ENCODE results near the gene BCAR3.

BCAR3 gene

GRCh38 chr1:93635614-93636543 lies 45.8 kb downstream of the BCAR3 start:
- DNase-seq, result no peak

GRCh38 chr1:93633313-93633712 lies 48.3 kb downstream of the BCAR3 start:
- DNase-seq, result no peak

- no peak for DNase-seq
Measured at GRCh38 chr1:93631626-93632365, 49.8 kb downstream of the BCAR3 start.

- no peak for DNase-seq
Measured at GRCh38 chr1:93630168-93630567, 51.5 kb downstream of the BCAR3 start.

GRCh38 chr1:93629101-93630059 lies 52.3 kb downstream of the BCAR3 start:
- DNase-seq, result no peak

GRCh38 chr1:93628681-93629080 lies 53.0 kb downstream of the BCAR3 start:
- DNase-seq, result no peak

- DNase-seq, result no peak
Measured at GRCh38 chr1:93625582-93626327, 55.9 kb downstream of the BCAR3 start.

GRCh38 chr1:93623875-93624274 lies 57.8 kb downstream of the BCAR3 start:
- no peak for DNase-seq

GRCh38 chr1:93623436-93623835 lies 58.2 kb downstream of the BCAR3 start:
- DNase-seq, result no peak

GRCh38 chr1:93621246-93621645 lies 60.4 kb downstream of the BCAR3 start:
- DNase-seq, result no peak

GRCh38 chr1:93620841-93621210 lies 60.8 kb downstream of the BCAR3 start:
- DNase-seq, result no peak

- DNase-seq, result no peak
Measured at GRCh38 chr1:93620172-93620840, 61.3 kb downstream of the BCAR3 start.

- no peak for DNase-seq
Measured at GRCh38 chr1:93619507-93620171, 62.0 kb downstream of the BCAR3 start.

- no peak for DNase-seq
Measured at GRCh38 chr1:93617670-93618499, 63.8 kb downstream of the BCAR3 start.

GRCh38 chr1:93616996-93617669 lies 64.5 kb downstream of the BCAR3 start:
- DNase-seq, result no peak

- DNase-seq, result no peak
Measured at GRCh38 chr1:93616221-93616995, 65.2 kb downstream of the BCAR3 start.

GRCh38 chr1:93615582-93616150 lies 66.0 kb downstream of the BCAR3 start:
- peak; percentile 79 for DNase-seq

GRCh38 chr1:93614986-93615581 lies 66.6 kb downstream of the BCAR3 start:
- peak; percentile 82 for DNase-seq
